ENCODE results near the gene AHR.

AHR gene

DNA sequence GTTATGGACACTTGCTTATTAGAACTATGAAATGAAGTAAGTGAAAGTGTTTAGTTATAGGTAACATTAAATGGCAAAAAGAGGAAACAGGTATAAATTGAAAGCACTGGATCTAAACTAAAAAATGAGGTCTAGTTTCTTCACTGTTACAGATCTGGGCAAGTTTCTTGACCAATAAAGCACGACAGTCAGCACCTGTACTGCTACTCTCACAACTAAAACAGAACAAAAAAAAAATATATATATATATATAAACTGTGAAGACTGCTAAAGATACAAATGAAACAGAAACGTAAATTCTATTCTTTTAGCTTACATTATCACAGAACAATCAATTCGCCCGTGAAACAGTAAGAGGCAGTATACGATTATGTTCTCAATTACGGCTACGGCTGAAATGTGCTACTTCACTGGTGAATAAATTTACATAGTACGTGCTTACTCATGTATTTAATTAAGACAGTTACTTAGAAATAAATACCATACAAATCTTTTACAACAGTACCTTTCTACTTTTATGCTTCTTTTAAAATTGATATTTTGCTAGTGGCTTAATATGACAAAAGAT, 4.2 kb downstream of the AHR start:
- DNase-seq (ENCODE audit: extremely low read depth in 1 of 2, low read depth in 1 of 2): no peak

GRCh38 chr7:17304926-17305325, 6.5 kb downstream of the AHR start:
- no peak for DNase-seq (ENCODE audit: extremely low read depth in 1 of 2, low read depth in 1 of 2)

GRCh38 chr7:17305387-17306171, 7.1 kb downstream of the AHR start:
- no peak for DNase-seq (ENCODE audit: extremely low read depth in 1 of 2, low read depth in 1 of 2)

- no peak for DNase-seq (ENCODE audit: extremely low read depth in 1 of 2, low read depth in 1 of 2)
Observed at GRCh38 chr7:17307000-17307399, 8.5 kb downstream of the AHR start.

GRCh38 chr7:17307558-17307957, 9.1 kb downstream of the AHR start:
- DNase-seq (ENCODE audit: extremely low read depth in 1 of 2, low read depth in 1 of 2): no peak

GRCh38 chr7:17307969-17308648, 9.7 kb downstream of the AHR start:
- no peak for DNase-seq (ENCODE audit: extremely low read depth in 1 of 2, low read depth in 1 of 2)

DNA sequence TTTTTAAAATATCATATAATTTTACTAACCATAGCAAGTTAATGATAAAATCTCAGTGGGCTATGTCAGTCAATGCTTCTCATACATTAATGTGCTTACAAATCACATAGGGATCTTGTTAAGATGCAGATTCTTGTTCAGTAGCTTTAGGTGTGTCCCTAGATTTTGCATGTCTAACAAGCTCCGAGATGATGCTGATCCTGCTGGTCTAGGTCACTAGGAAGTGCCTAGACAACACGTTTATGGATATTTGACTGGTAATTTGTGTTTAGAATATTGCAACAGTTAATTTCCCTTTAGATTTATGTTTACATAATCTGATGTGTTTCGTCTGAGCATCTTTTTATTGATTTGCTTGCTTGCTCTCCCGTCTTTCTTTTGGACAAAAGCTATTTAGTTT, 12.7 kb downstream of the AHR start:
- DNase-seq (ENCODE audit: extremely low read depth in 1 of 2, low read depth in 1 of 2): no peak

- no peak for DNase-seq (ENCODE audit: extremely low read depth in 1 of 2, low read depth in 1 of 2)
Observed at GRCh38 chr7:17311952-17312351, 13.5 kb downstream of the AHR start.

DNA sequence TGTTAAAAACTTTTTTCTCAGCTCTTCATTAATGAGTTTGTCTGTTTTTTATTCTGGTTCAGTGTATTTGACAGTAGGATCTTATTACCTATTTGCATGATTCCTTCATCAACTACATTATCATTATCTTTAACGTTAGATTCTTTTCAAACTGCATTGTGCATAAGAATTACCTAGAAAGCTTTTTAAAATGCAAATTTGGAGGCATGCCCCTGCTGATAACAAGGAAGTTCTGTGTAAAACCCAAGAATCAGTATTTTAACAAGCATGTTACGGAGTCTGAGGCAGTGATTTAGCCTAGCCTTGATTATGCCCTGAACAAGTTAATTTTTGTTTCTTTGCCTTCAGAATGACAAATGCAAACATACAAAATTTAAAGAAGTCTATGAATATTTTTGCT, 14.2 kb downstream of the AHR start:
- no peak for DNase-seq (ENCODE audit: extremely low read depth in 1 of 2, low read depth in 1 of 2)

DNA sequence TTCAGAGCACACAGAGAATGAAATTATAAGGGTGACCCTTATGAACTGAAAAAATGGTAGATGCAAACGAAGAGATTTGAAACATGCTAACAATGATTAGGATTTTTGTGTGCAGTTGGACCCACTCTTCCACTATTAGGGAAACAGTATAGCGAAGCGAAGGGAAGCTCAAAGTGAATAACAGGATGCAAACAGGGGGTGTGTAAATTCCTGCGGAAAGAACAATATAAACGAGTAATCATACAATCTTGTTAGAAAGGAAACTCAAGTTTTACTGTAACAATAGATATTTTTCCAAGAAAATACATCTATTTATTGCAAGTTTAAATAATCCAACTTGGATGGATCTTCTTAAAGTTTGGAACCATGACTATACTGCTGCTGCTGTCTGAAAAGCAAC, 14.7 kb downstream of the AHR start:
- DNase-seq (ENCODE audit: extremely low read depth in 1 of 2, low read depth in 1 of 2): no peak

DNA sequence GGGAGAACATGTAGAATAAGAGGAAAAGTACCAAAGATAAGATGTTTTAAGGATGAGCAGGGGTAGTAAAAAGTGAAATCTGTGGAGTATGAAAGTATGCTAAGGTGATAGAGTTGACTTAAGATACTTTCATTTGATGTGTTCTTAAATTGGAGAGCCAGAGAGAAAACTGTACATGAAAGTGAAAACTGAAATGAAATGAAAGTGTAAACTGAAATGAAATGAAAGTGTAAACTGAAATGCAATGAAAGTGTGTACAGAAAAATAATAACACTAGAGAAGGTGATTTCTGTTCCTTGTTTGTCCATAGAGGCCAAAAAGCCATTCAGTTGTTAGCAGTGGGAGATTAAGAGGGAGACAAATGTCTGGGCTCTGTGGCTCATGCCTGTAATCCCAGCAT, 17.5 kb downstream of the AHR start:
- no peak for DNase-seq (ENCODE audit: extremely low read depth in 1 of 2, low read depth in 1 of 2)

- no peak for DNase-seq (ENCODE audit: extremely low read depth in 1 of 2, low read depth in 1 of 2)
Observed at GRCh38 chr7:17318146-17318545, 19.7 kb downstream of the AHR start.

GRCh38 chr7:17319164-17320101, 21.0 kb downstream of the AHR start:
- DNase-seq (ENCODE audit: extremely low read depth in 1 of 2, low read depth in 1 of 2): no peak

DNA sequence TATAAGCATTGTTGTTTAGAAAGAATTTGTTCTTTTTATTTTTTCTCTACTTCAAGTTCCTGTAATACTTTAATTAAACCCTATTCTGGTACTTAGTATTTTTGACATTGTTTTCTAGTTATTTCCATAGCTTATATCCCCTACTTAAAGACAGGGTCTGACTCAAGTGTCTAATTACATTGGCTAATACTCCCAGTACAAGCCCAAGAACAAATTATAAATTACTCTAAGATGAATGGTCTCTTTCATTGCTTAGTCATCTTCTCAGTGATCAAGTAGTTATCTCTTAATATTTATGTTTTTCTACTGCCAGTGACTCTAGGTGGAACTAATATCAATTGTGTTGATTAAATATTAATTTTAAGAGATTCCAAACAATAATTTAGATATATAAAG, 21.6 kb downstream of the AHR start:
- DNase-seq (ENCODE audit: extremely low read depth in 1 of 2, low read depth in 1 of 2): no peak

- DNase-seq (ENCODE audit: extremely low read depth in 1 of 2, low read depth in 1 of 2): no peak
Observed at GRCh38 chr7:17320657-17321056, 22.2 kb downstream of the AHR start.

- DNase-seq (ENCODE audit: extremely low read depth in 1 of 2, low read depth in 1 of 2): no peak
Observed at GRCh38 chr7:17325364-17325763, 26.9 kb downstream of the AHR start.

- no peak for DNase-seq (ENCODE audit: extremely low read depth in 1 of 2, low read depth in 1 of 2)
Observed at GRCh38 chr7:17326378-17326777, 27.9 kb downstream of the AHR start.

GRCh38 chr7:17328641-17329040, 30.2 kb downstream of the AHR start:
- no peak for DNase-seq (ENCODE audit: extremely low read depth in 1 of 2, low read depth in 1 of 2)

- DNase-seq (ENCODE audit: extremely low read depth in 1 of 2, low read depth in 1 of 2): no peak
Observed at GRCh38 chr7:17329440-17329839, 31.0 kb downstream of the AHR start.

GRCh38 chr7:17331891-17332501, 33.5 kb downstream of the AHR start:
- no peak for DNase-seq (ENCODE audit: extremely low read depth in 1 of 2, low read depth in 1 of 2)

- DNase-seq (ENCODE audit: extremely low read depth in 1 of 2, low read depth in 1 of 2): no peak
Observed at GRCh38 chr7:17333221-17333620, 34.8 kb downstream of the AHR start.

Measured in stimulated activated CD8-positive, alpha-beta memory T cell treated with anti-CD3 and anti-CD28 coated beads, Interleukin-7, amount 100 ng/mL, for 48 hours (primary cell).